ENCODE data around the gene TOGARAM2.

Gene TOGARAM2

GRCh38 chr2:29024882-29025430, 43.9 kb downstream of the TOGARAM2 start:
- Histone ChIP-seq H3K9me3 (ENCODE audit: control insufficient read depth, insufficient read depth, low read length) (no peaks in the 10 kb centered on the region), H3K4me1 (ENCODE audit: control insufficient read depth, insufficient read depth, low read length) (no peaks in the 10 kb centered on the region), H3K9ac (ENCODE audit: low read depth, low read length) (no peak overlapping the region), H3K27me3 (ENCODE audit: control insufficient read depth, insufficient read depth, low read length) (no peaks in the 10 kb centered on the region), H3K27ac (ENCODE audit: low read depth, low read length) (no peak overlapping the region), H3K4me3 (ENCODE audit: low read depth, low read length) (no peak overlapping the region), H3K36me3 (ENCODE audit: control insufficient read depth, insufficient read depth, low read length) (no peaks in the 10 kb centered on the region)

DNA sequence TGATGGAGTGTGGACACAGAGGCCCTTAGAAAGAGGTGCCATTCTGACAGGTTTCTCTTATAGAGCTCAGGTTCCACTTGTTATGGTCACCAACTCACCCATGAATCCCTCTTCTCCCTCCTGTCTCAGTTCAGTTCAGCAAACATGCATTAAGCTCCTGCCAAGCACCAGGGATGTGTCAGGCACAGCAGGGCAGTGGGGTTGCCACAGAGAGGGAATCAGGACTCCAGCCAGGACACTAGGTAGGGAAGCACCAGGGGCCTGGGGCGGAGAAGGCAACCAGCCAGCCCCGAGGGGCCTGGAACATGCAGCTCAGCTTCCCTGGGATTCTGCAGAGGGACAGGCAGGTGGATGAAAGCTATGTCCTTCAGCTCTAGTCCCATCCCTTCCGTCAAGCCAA, 44.6 kb downstream of the TOGARAM2 start:
- Histone ChIP-seq H3K36me3 (ENCODE audit: control insufficient read depth, insufficient read depth, low read length) (no peaks in the 10 kb centered on the region), H3K9ac (ENCODE audit: low read depth, low read length) (no peak overlapping the region), H3K27me3 (ENCODE audit: control insufficient read depth, insufficient read depth, low read length) (no peaks in the 10 kb centered on the region), H3K4me3 (ENCODE audit: low read depth, low read length) (no peak overlapping the region), H3K4me1 (ENCODE audit: control insufficient read depth, insufficient read depth, low read length) (no peaks in the 10 kb centered on the region), H3K27ac (ENCODE audit: low read depth, low read length) (no peak overlapping the region), H3K9me3 (ENCODE audit: control insufficient read depth, insufficient read depth, low read length) (no peaks in the 10 kb centered on the region)

DNA sequence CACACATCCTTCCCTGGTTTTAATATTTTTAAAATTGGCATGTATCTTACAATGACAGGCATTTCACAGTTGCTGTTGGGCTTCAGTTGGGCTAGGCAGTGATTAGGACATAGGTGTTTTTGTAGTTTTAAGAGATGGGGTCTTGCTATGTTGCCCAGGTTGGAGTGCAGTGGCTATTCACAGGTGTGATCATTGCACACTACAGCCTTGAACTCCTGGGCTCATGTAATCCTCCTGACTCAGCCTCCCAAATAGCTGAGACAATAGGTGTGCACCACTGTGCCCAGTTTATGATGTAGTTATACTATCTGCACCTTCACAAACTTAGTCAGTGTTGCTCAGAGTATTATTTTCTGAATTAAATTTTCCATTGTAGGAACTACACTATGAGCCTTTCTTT, 49.9 kb downstream of the TOGARAM2 start:
- H3K4me3 ChIP-seq (ENCODE audit: low read depth, low read length), result no peak overlapping the region
- no peaks in the 10 kb centered on the region for H3K9me3 ChIP-seq (ENCODE audit: control insufficient read depth, insufficient read depth, low read length)
- H3K27me3 ChIP-seq (ENCODE audit: control insufficient read depth, insufficient read depth, low read length), result no peaks in the 10 kb centered on the region
- H3K27ac ChIP-seq (ENCODE audit: low read depth, low read length), result no peak overlapping the region
- no peaks in the 10 kb centered on the region for H3K36me3 ChIP-seq (ENCODE audit: control insufficient read depth, insufficient read depth, low read length)
- no peak overlapping the region for H3K9ac ChIP-seq (ENCODE audit: low read depth, low read length)
- H3K4me1 ChIP-seq (ENCODE audit: control insufficient read depth, insufficient read depth, low read length), result peaks cover 3% of the 10 kb centered on the region; the same call in 1 of the 2 replicates

DNA sequence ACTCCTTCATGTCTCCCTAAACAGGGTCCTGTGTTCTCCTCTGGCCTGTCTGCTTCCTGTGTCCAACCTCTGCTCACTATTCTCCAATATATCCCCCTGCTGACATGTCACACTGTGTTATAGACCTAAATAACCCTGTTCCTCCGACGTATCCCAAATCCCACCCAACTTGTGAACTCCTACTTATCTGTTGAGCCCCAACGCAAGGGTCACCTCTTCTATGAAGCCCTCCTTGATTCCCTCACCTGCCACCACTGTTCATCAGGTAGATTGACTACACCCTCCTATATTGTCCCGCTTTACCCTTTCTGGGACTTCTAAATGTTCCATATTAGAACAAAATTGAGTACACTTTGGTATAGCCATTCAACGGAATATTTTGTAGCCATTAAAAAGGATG, 51.1 kb downstream of the TOGARAM2 start:
- Histone ChIP-seq H3K27ac (ENCODE audit: low read depth, low read length) (no peak overlapping the region), H3K36me3 (ENCODE audit: control insufficient read depth, insufficient read depth, low read length) (no peaks in the 10 kb centered on the region), H3K9me3 (ENCODE audit: control insufficient read depth, insufficient read depth, low read length) (no peaks in the 10 kb centered on the region), H3K4me3 (ENCODE audit: low read depth, low read length) (no peak overlapping the region), H3K4me1 (ENCODE audit: control insufficient read depth, insufficient read depth, low read length) (peaks cover 3% of the 10 kb centered on the region; the same call in 1 of the 2 replicates), H3K9ac (ENCODE audit: low read depth, low read length) (no peak overlapping the region), H3K27me3 (ENCODE audit: control insufficient read depth, insufficient read depth, low read length) (no peaks in the 10 kb centered on the region)

GRCh38 chr2:29033172-29033571, 52.1 kb downstream of the TOGARAM2 start:
- peaks cover 3% of the 10 kb centered on the region; the same call in 1 of the 2 replicates for H3K4me1 ChIP-seq (ENCODE audit: control insufficient read depth, insufficient read depth, low read length)
- no peak overlapping the region for H3K4me3 ChIP-seq (ENCODE audit: low read depth, low read length)
- no peaks in the 10 kb centered on the region for H3K9me3 ChIP-seq (ENCODE audit: control insufficient read depth, insufficient read depth, low read length)
- no peak overlapping the region for H3K9ac ChIP-seq (ENCODE audit: low read depth, low read length)
- H3K27ac ChIP-seq (ENCODE audit: low read depth, low read length), result no peak overlapping the region
- H3K36me3 ChIP-seq (ENCODE audit: control insufficient read depth, insufficient read depth, low read length), result no peaks in the 10 kb centered on the region
- no peaks in the 10 kb centered on the region for H3K27me3 ChIP-seq (ENCODE audit: control insufficient read depth, insufficient read depth, low read length)

DNA sequence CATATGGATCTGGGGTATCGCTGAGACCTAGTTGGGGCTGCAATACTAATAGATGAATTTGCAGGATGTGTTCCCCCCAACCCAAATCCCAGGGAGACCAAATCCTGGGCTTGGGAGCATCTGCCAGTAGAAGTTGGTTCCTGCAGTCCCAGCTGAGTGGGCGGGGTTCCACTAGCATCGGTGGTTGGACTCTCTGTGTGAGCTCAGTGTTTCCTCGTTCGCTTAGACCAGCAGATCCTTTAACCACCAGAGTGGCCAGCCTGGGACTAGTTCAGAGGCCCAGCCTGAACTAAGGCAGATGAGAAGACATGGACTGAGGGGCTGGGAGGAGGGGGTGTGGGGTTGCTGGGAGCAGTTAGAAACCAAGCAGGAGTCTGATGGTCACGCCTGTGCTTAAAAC, 52.6 kb downstream of the TOGARAM2 start:
- Histone ChIP-seq H3K27me3 (ENCODE audit: control insufficient read depth, insufficient read depth, low read length) (no peaks in the 10 kb centered on the region), H3K36me3 (ENCODE audit: control insufficient read depth, insufficient read depth, low read length) (no peaks in the 10 kb centered on the region), H3K4me3 (ENCODE audit: low read depth, low read length) (no peak overlapping the region), H3K27ac (ENCODE audit: low read depth, low read length) (no peak overlapping the region), H3K4me1 (ENCODE audit: control insufficient read depth, insufficient read depth, low read length) (peaks cover 3% of the 10 kb centered on the region; the same call in 1 of the 2 replicates), H3K9me3 (ENCODE audit: control insufficient read depth, insufficient read depth, low read length) (no peaks in the 10 kb centered on the region), H3K9ac (ENCODE audit: low read depth, low read length) (no peak overlapping the region)

DNA sequence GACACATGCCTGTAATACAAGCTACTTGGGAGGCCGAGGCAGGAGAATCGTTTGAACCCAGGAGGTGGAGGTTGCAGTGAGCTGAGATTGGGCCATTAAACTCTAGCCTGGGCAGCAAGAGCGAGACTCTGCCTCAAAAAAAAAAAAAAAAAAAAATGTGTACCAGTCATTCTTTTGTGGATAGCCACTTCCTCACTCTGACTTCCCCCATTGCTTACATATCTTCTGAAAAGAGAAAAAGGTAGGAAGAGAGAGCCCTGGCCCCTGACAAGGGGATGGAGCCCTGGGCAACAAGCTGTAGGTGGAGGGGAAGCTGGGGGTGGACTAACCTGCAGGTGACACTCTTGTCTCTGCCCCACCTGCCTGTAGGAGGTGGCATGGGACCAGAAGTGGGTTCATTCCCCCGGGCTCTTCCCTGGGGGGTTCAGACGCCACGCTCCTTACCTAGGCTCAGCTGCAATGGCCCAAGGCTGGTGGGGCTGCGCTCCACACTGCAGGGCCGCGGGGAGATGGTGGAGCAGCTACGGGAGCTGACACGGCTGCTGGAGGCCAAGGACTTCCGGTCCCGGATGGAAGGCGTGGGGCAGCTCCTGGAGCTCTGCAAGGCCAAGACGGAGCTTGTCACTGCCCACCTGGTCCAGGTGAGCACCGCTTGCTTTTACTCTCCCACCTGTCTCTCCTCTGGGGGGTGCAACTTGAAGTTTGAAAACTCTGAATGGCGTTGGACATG, 54.1 kb downstream of the TOGARAM2 start:
- Histone ChIP-seq H3K4me1 (ENCODE audit: control insufficient read depth, insufficient read depth, low read length) (peaks cover 3% of the 10 kb centered on the region; the same call in 1 of the 2 replicates), H3K27ac (ENCODE audit: low read depth, low read length) (no peak overlapping the region), H3K9ac (ENCODE audit: low read depth, low read length) (no peak overlapping the region), H3K4me3 (ENCODE audit: low read depth, low read length) (no peak overlapping the region), H3K27me3 (ENCODE audit: control insufficient read depth, insufficient read depth, low read length) (no peaks in the 10 kb centered on the region), H3K36me3 (ENCODE audit: control insufficient read depth, insufficient read depth, low read length) (no peaks in the 10 kb centered on the region), H3K9me3 (ENCODE audit: control insufficient read depth, insufficient read depth, low read length) (no peaks in the 10 kb centered on the region)

DNA sequence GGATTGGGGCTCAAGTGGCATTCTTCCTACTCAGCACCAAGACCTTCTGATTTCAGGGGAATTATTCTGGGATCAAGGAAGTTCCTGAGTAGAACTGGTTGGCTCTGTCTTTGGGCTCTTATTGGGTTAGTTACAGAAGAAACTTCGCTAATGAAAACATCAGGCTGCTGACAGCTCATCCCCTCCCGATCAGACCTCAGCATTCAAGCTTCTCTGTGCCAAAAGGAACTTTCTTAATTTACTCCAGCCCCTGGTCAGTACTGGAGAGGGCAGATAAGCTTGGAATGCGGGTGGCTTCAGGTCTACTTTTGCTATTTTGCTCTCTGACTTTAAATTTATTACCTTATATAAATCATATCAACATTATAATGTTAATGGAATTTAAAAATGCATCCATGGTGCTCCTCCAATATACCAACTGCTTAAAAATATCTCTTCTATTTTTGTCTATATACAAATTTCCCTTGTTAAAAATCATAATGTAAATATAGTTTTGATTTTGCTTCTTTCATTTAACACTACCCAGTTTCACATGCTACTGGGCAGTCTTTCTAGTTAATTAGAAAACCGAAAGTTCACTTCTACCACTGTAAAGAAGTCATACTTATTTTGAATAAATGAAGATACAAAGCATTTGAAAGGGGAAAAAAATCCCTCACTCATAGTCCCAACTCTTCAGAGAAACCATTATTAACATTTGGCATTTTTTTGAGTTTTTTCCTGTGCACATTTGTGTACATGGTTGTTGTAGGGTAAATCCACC, 58.8 kb downstream of the TOGARAM2 start:
- H3K9ac ChIP-seq (ENCODE audit: low read depth, low read length), result no peak overlapping the region
- no peaks in the 10 kb centered on the region for H3K9me3 ChIP-seq (ENCODE audit: control insufficient read depth, insufficient read depth, low read length)
- no peaks in the 10 kb centered on the region for H3K27me3 ChIP-seq (ENCODE audit: control insufficient read depth, insufficient read depth, low read length)
- no peak overlapping the region for H3K4me3 ChIP-seq (ENCODE audit: low read depth, low read length)
- no peak overlapping the region for H3K27ac ChIP-seq (ENCODE audit: low read depth, low read length)
- H3K4me1 ChIP-seq (ENCODE audit: control insufficient read depth, insufficient read depth, low read length), result no peaks in the 10 kb centered on the region
- no peaks in the 10 kb centered on the region for H3K36me3 ChIP-seq (ENCODE audit: control insufficient read depth, insufficient read depth, low read length)

GRCh38 chr2:29040552-29040951, 59.5 kb downstream of the TOGARAM2 start:
- H3K4me3 ChIP-seq (ENCODE audit: low read depth, low read length), result no peak overlapping the region
- H3K36me3 ChIP-seq (ENCODE audit: control insufficient read depth, insufficient read depth, low read length), result no peaks in the 10 kb centered on the region
- no peaks in the 10 kb centered on the region for H3K4me1 ChIP-seq (ENCODE audit: control insufficient read depth, insufficient read depth, low read length)
- no peak overlapping the region for H3K9ac ChIP-seq (ENCODE audit: low read depth, low read length)
- no peak overlapping the region for H3K27ac ChIP-seq (ENCODE audit: low read depth, low read length)
- H3K27me3 ChIP-seq (ENCODE audit: control insufficient read depth, insufficient read depth, low read length), result no peaks in the 10 kb centered on the region
- H3K9me3 ChIP-seq (ENCODE audit: control insufficient read depth, insufficient read depth, low read length), result no peaks in the 10 kb centered on the region

GRCh38 chr2:29041161-29041660, 60.1 kb downstream of the TOGARAM2 start:
- no peak overlapping the region for H3K9ac ChIP-seq (ENCODE audit: low read depth, low read length)
- H3K4me1 ChIP-seq (ENCODE audit: control insufficient read depth, insufficient read depth, low read length), result no peaks in the 10 kb centered on the region
- H3K27ac ChIP-seq (ENCODE audit: low read depth, low read length), result no peak overlapping the region
- H3K4me3 ChIP-seq (ENCODE audit: low read depth, low read length), result no peak overlapping the region
- H3K9me3 ChIP-seq (ENCODE audit: control insufficient read depth, insufficient read depth, low read length), result no peaks in the 10 kb centered on the region
- no peaks in the 10 kb centered on the region for H3K36me3 ChIP-seq (ENCODE audit: control insufficient read depth, insufficient read depth, low read length)
- H3K27me3 ChIP-seq (ENCODE audit: control insufficient read depth, insufficient read depth, low read length), result no peaks in the 10 kb centered on the region

GRCh38 chr2:29042561-29043075, 61.5 kb downstream of the TOGARAM2 start:
- no peaks in the 10 kb centered on the region for H3K27me3 ChIP-seq (ENCODE audit: control insufficient read depth, insufficient read depth, low read length)
- H3K4me3 ChIP-seq (ENCODE audit: low read depth, low read length), result no peak overlapping the region
- H3K36me3 ChIP-seq (ENCODE audit: control insufficient read depth, insufficient read depth, low read length), result no peaks in the 10 kb centered on the region
- H3K27ac ChIP-seq (ENCODE audit: low read depth, low read length), result no peak overlapping the region
- H3K9ac ChIP-seq (ENCODE audit: low read depth, low read length), result no peak overlapping the region
- no peaks in the 10 kb centered on the region for H3K9me3 ChIP-seq (ENCODE audit: control insufficient read depth, insufficient read depth, low read length)
- no peaks in the 10 kb centered on the region for H3K4me1 ChIP-seq (ENCODE audit: control insufficient read depth, insufficient read depth, low read length)
